DND-41 (cell line): Measurements from ENCODE around the gene CEBPB.
"Not testable (repeated sequence)": the region's sequence is repeated elsewhere in the genome, so short reads cannot be mapped to it uniquely, and the experiment has no call there.

Source experiments
- ATAC-seq: fragments of 200-7000 bp; cut with Tn5 transposase; 3 replicates; pipeline ENCODE4 v1.9.1; 2021; ENCODE audit warnings: low read depth; ENCODE audit not compliant: insufficient read depth
- DNase-seq: peaks from one replicate; pipeline ENCODE4 v3.0.0-alpha.2; 2020
- H2AFZ ChIP-seq: 2 replicates; pipeline ENCODE4 v1.6.0; 2012; ENCODE audit warnings: low read depth, low read length
- H3K27ac ChIP-seq: 2 replicates; pipeline ENCODE4 v1.5.1; 2012; ENCODE audit warnings: low read length, inconsistent platforms
- H3K27me3 ChIP-seq: fragments of 200-600 bp; sonication (generic); 2 replicates; pipeline ENCODE4 v1.6.0; 2012; ENCODE audit warnings: low read length, mild to moderate bottlenecking, inconsistent platforms; ENCODE audit not compliant: insufficient read depth, poor library complexity
- H3K36me3 ChIP-seq: 2 replicates; pipeline ENCODE4 v1.5.1; 2012; ENCODE audit warnings: low read length, inconsistent platforms; ENCODE audit not compliant: insufficient read depth
- H3K4me1 ChIP-seq: 2 replicates; pipeline ENCODE4 v1.5.1; 2012; ENCODE audit warnings: mild to moderate bottlenecking, low read length; ENCODE audit not compliant: insufficient read depth
- H3K4me2 ChIP-seq: 2 replicates; pipeline ENCODE4 v1.6.0; 2012; ENCODE audit warnings: mild to moderate bottlenecking, moderate library complexity, low read length, inconsistent platforms; ENCODE audit not compliant: insufficient read depth
- H3K4me3 ChIP-seq, 2 experiments: fragments of 200-600 bp in 1 of 2; shearing (Covaris generic) in 1 of 2; 2 replicates each; pipeline ENCODE4 v1.5.1; 2012 to 2016; ENCODE audit warnings: inconsistent platforms in 2 of 2, low read length in 2 of 2, mild to moderate bottlenecking in 2 of 2, low read depth in 1 of 2, moderate library complexity in 1 of 2
- H3K79me2 ChIP-seq: 2 replicates; pipeline ENCODE4 v1.6.0; 2012; ENCODE audit warnings: low read length, inconsistent platforms; ENCODE audit not compliant: insufficient read depth
- H3K9ac ChIP-seq: 2 replicates; pipeline ENCODE4 v1.6.0; 2012; ENCODE audit warnings: low read depth, mild to moderate bottlenecking, inconsistent platforms, low read length, moderate library complexity
- H3K9me3 ChIP-seq: 2 replicates; pipeline ENCODE4 v1.5.1; 2012; ENCODE audit warnings: low read length, moderate library complexity, mild to moderate bottlenecking, inconsistent platforms; ENCODE audit not compliant: insufficient read depth, severe bottlenecking
- H4K20me1 ChIP-seq: 2 replicates; pipeline ENCODE4 v1.6.0; 2012; ENCODE audit warnings: low read length; ENCODE audit not compliant: insufficient read depth
- CTCF ChIP-seq: IDR thresholded peaks from 2 replicates; pipeline ENCODE4 v1.5.1; 2012; ENCODE audit warnings: borderline replicate concordance, low read length, moderate library complexity, mild to moderate bottlenecking; ENCODE audit not compliant: poor library complexity, severe bottlenecking; ENCODE audit errors: extremely low read depth
- EZH2 ChIP-seq: IDR thresholded peaks from 3 replicates; pipeline ENCODE4 v1.6.1; 2012; ENCODE audit warnings: borderline replicate concordance, low read depth, mild to moderate bottlenecking, moderate library complexity, low read length, inconsistent platforms; ENCODE audit not compliant: severe bottlenecking

Gene CEBPB

GRCh38 chr20:50207026-50207425 is 16.4 kb downstream of the CEBPB start:
- Histone ChIP-seq H3K4me1 (peaks cover 6% of the 10 kb centered on the region; the same call in 1 of the 2 replicates), H3K27ac (no peak overlapping the region), H3K36me3 (no peaks in the 10 kb centered on the region), H3K79me2 (no peaks in the 10 kb centered on the region), H3K4me3 (no peak overlapping the region), H3K27me3 (no peaks in the 10 kb centered on the region), H2AFZ (no peak overlapping the region), H3K9me3 (no peaks in the 10 kb centered on the region), H3K9ac (no peak overlapping the region), H3K4me2 (no peak overlapping the region), H4K20me1 (no peaks in the 10 kb centered on the region)
- no peak for DNase-seq
- no peak for TF ChIP-seq CTCF
- ATAC-seq = no peak

- Histone ChIP-seq H3K27ac (no peak overlapping the region), H3K27me3 (no peaks in the 10 kb centered on the region), H3K79me2 (no peaks in the 10 kb centered on the region), H3K4me3 (no peak overlapping the region), H3K9ac (no peak overlapping the region), H3K4me2 (no peak overlapping the region), H4K20me1 (no peaks in the 10 kb centered on the region), H3K9me3 (no peaks in the 10 kb centered on the region), H3K4me1 (peaks cover 6% of the 10 kb centered on the region; the same call in 1 of the 2 replicates), H3K36me3 (no peaks in the 10 kb centered on the region), H2AFZ (no peak overlapping the region)
- ATAC-seq (no peak), DNase-seq (no peak)
- no peak for TF ChIP-seq CTCF
- no peak for TF ChIP-seq EZH2
These were observed 17.5 kb downstream of the CEBPB start for GRCh38 chr20:50208085-50208491.

- not testable (repeated sequence) for H3K9me3 ChIP-seq, H2AFZ ChIP-seq, H4K20me1 ChIP-seq, H3K27ac ChIP-seq, H3K4me2 ChIP-seq, DNase-seq, H3K36me3 ChIP-seq, ATAC-seq, H3K4me3 ChIP-seq, H3K4me1 ChIP-seq, H3K27me3 ChIP-seq, H3K9ac ChIP-seq, H3K79me2 ChIP-seq
These were observed 18.2 kb downstream of the CEBPB start for GRCh38 chr20:50208815-50209214.

- Histone ChIP-seq H3K27me3 (peaks cover 3% of the 10 kb centered on the region), H4K20me1 (no peaks in the 10 kb centered on the region), H3K27ac (no peak overlapping the region), H3K36me3 (no peaks in the 10 kb centered on the region), H2AFZ (no peak overlapping the region), H3K4me3 (no peak overlapping the region), H3K79me2 (no peaks in the 10 kb centered on the region), H3K9ac (no peak overlapping the region), H3K9me3 (no peaks in the 10 kb centered on the region), H3K4me1 (peaks cover 6% of the 10 kb centered on the region; the same call in 1 of the 2 replicates), H3K4me2 (no peak overlapping the region)
- no peak for DNase-seq
- TF ChIP-seq EZH2 (no peak), CTCF (no peak)
- no peak for ATAC-seq
These were observed 19.5 kb downstream of the CEBPB start for GRCh38 chr20:50210066-50210619.
